Left kidney (tissue), 2 donors: ENCODE measurements around the gene REPS1. TPM values are rescaled to one million over a fixed set of nuclear protein-coding genes. Genes with fewer than 3 reads are reported as not detected.
A peak's percentile ranks its signal among the peaks of the same experiment; 100 is the strongest.
"Not testable (repeated sequence)": the region's sequence is repeated elsewhere in the genome, so short reads cannot be mapped to it uniquely, and the experiment has no call there.

Source experiments
- DNase-seq: peaks from one replicate; pipeline ENCODE4 v3.0.0-alpha.2; 2013
- polyA plus RNA-seq: library from polyadenylated mRNA; unstranded; fragments of 120-200 nt; gene quantifications from one replicate; pipeline ENCODE4 v1.2.1, GENCODE V29; 2013; ENCODE audit not compliant: insufficient read length

The REPS1 gene
- polyA plus RNA-seq, 1 donor, result 93.4 TPM

DNA sequence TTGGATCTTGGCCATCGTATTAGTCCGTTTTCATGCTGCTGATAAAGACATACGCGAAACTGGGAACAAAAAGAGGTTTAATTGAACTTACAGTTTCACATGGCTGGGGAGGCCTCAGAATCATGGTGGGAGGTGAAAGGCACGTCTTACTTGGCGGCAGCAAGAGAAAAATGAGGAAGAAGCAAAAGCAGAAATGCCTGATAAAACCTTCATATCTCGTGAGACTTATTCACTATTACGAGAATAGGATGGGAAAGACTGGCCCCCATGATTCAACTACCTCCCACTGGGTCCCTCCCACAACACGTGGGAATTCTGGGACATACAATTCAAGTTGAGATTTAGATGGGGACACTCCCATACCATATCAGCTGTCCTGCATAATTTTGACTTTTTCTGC is 20.1 kb upstream of the REPS1 start:
- DNase-seq, result no peak

GRCh38 chr6:139007428-139007827 is 19.4 kb upstream of the REPS1 start:
- no peak for DNase-seq

DNA sequence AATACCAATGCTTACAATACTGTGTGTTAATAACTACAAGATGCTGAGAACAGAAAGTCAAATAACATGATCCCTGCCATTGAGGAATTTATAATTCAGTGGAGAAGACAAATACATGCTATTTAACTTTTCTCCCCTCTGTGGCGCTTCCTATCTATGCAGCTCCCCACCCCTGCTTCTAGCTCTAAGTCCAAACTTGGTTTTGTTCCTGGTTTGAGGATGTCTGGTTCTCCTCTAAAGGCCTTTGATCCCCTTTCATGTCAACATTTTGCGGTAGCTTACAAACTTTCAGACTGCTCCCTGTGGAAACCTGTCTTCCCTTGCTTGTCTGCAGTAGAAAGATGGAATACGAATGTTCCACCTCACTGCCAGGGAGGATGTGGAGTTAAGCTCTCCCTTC is 18.4 kb upstream of the REPS1 start:
- no peak for DNase-seq

- no peak for DNase-seq
Observed at GRCh38 chr6:139003751-139004150, 15.7 kb upstream of the REPS1 start.

- no peak for DNase-seq
Observed at GRCh38 chr6:138999949-139000725, 12.1 kb upstream of the REPS1 start.

DNA sequence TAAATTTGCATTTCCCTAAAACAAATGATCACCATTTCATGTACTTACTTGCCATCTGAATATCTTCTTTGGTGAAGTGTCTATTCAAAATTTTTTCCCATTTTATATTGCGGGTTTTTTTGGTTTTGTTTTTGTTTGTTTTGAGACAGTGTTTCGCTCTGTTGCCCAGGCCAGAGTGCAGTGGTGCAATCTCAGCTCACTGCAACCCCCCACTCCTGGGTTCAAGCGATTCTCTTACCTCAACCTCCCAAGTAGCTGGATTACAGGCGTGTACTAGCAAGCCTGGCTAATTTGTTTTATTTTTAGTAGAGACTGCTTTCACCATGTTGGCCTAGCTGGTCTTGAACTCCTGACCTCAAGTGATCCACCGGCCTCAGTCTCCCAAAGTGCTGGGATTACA is 9.1 kb upstream of the REPS1 start:
- DNase-seq, result no peak

- DNase-seq, result no peak
Observed at GRCh38 chr6:138996524-138996923, 8.5 kb upstream of the REPS1 start.

DNA sequence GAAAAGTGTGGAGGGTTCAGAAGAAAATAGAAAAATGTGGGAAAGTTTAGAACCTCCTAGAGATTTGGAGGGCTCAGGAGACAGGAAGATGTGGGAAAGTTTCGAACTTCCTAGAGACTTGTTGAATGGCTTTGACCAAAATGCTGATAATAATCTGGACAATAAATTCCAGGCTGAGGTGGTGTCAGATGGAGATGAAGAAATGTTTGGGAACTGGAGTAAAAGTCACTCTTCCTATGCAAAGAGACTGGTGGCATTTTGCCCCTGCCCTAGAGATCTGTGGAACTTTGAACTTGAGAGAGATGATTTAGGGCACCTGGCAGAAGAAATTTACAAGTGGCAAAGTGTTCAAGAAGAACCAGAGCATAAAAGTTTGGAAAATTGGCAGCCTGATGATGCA is 5.4 kb upstream of the REPS1 start:
- not testable (repeated sequence) for DNase-seq

DNA sequence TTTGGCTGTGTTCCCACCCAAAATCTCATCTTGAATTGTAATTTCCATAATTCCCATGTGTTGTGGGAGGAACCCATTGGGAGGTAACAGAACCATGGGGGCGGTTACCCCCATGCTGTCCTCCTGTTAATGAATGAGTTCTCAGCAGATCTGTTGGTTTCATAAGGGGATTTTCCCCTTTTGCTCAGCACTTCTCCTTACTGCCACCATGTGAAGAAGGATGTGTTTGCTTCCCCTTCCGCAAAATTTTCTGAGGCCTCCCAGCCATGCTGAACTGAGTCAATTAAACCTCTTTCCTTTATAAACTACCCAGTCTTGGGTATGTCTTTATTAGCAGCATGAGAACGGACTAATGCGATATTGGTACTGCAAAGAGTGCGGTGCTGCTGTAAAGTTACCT is 4.9 kb upstream of the REPS1 start:
- not testable (repeated sequence) for DNase-seq

GRCh38 chr6:138991206-138991605 is 3.2 kb upstream of the REPS1 start:
- no peak for DNase-seq

DNA sequence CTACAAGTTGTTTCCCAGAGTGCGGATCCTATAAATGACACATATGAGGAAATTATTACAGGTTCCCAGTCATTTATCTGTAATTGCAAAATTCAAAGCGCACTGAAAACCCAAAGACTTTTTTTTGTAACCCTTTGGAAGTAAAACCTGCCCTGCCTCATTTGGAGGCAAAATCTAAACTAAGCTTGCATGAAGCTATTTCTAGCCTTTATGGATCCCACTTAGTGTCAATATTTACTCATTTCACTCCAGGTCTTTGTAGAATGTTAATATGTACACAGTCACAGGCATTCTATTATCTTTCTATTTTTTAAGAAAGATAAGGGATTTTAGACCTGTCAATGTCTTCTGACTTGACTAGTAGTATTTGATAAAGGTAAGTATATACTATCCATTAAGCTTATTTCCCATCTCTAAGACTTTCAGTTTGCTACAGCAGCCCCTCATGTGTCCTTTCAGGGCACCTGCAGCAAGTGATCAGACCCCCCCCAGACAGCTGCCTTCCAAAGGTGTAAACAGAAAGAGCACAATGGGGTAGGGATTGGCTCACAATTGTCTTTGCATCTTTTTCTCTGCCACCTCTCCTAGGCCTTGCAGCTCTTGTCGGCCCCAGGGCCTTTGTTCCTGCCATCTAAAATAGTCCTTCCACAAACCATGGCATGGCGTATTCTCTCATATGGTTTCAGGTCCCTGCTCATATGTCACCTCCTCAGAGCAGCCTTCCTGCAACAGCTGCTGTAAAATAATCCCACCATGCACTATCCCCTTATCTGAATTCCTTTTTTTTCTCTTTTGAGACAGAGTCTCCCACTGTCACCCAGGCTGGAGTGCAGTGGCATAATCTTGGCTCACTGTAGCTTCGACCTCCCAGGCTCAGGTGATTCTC is 1.3 kb upstream of the REPS1 start:
- DNase-seq, result no peak

- no peak for DNase-seq
Observed at GRCh38 chr6:138988469-138988834, 399 bp upstream of the REPS1 start.

DNA sequence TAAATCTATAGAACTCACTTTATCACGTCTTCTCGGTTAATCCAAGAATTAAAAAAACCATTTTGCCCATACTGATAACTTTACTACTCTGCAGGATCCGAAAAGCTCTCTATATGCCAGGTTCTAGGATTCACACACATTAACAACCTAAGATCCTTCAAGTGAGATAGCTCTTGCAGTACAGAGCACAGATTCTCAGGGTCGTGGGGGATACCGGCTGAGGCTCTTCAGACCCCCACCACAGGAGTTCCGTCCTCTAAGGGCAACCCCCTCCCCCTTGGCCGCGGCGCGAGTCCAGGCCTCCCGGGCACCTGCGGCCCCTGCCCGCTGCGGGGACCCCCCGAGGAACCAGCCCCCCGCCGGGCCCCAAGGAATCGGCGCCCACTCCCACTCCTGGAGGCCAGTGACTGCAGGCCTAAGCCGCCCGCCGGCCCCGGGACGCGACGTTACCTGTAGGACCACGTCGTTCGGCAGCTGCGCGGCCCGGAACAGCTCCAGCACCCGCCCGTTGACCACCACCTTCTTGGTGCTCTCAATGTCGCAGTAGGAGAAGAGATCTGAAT is 892 bp downstream of the REPS1 start:
- DNase-seq, result peak; percentile 35

DNA sequence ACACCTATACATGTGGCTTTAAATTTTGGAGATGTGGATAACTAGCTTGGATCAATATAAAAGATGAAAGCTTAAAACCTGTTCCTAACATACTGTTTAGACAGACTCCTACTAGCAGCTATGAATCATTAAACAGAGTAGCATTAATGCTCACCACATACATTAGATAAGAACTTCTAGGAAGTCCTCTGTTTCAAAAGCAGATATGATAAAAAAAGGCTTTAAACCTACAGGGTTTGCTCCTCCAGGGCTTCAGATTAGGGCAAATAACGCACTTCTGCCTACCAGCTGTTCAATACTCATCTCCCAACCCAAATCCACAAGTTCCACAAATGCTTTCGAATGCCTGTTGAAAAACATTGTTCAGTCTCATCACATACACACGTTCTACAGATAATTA is 1.5 kb downstream of the REPS1 start:
- DNase-seq, result peak; percentile 15

DNA sequence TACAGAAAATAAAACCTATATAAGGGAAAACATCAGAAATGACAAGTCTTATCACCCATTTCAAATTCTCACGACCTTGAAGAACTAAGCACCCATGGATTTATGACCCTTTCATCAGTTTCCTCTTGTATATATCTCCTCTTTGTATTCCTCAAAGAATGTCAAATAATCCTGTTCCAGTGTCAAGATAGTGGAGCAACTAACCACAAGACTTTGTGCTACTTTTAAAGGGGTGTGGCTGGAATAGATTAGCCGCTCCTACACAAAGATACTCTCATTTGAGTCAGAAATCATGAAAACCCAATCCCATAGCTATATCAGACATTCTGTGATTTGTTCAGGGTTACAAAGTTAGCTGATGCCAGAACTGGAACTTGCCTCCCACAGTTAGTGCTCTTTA is 6.6 kb downstream of the REPS1 start:
- DNase-seq, result no peak

- DNase-seq, result no peak
Observed at GRCh38 chr6:138979813-138980668, 8.0 kb downstream of the REPS1 start.

DNA sequence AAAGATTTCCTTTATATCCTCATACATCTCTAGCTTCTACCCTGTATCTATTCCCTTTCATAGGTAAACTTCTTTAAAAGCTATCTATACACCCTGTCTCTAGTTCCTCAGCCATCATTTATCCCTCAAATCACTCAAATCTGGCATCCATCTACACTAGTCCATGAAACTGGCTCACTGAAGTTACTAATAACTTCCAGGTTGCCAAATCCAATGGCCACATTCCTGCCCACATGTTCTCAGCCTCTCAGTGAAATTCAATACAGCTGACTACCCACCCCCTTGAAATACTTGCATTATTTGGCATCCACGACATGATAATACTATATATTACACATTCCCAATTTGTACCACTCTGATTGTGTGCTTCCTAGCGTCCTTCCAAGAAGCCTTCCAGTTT is 8.7 kb downstream of the REPS1 start:
- no peak for DNase-seq

DNA sequence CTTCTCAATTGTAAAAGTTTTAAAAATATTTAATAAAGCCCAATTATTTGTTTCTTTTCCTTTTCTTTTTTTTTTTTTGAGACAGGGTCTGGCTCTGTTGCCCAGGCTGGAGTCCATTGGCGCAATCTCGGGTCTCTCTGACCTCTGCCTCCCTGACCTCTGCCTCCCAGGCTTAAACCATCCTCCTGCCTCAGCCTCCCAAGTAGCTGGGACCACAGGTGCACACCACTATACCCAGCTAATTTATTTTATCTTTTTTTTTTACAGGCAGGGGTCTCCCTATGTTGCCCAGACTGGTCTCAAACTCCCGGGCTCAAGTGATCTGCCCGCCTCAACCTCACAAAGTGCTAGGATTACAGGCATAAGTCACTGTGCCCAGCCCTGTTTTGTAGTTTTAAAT is 9.8 kb downstream of the REPS1 start:
- no peak for DNase-seq

DNA sequence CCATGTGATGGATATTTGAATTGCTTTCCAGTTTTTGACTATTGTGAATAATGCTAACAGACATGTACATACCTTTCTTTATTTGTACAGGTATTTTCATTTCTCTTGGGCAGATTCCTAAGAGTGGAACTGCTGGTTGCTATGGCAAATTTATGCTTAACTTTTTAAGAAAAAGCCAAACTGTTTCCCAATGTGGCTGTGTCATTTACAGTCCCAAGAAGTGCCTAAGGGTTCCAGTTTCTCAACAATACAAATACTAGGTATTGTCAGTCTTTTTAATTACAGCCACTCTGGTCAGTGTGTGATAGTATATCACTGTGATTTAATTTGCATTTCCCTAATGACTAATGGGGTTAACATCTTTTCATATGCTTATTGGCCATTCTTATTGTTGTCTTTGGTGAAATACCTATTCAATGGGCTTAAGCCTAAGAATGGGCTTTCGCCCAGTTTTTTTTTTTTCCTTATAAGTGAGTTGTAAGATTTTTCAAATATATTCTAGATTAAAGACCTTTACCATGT is 10.3 kb downstream of the REPS1 start:
- no peak for DNase-seq

GRCh38 chr6:138977242-138977641 is 10.8 kb downstream of the REPS1 start:
- no peak for DNase-seq

GRCh38 chr6:138975815-138976214 is 12.2 kb downstream of the REPS1 start:
- no peak for DNase-seq
